ENCODE data around the gene IGFBPL1.
"Not testable (repeated sequence)": the region's sequence is repeated elsewhere in the genome, so short reads cannot be mapped to it uniquely, and the experiment has no call there.

The IGFBPL1 gene

GRCh38 chr9:38406476-38407186 is 17.6 kb downstream of the IGFBPL1 start:
- TF ChIP-seq CTCF (conservative IDR thresholded peaks at IDR 0.05) = no peak
- no peak overlapping the region for H3K27ac ChIP-seq

GRCh38 chr9:38405785-38406184 is 18.5 kb downstream of the IGFBPL1 start:
- H3K27ac ChIP-seq = no peak overlapping the region
- no peak for TF ChIP-seq CTCF (conservative IDR thresholded peaks at IDR 0.05)

- no peak overlapping the region for H3K27ac ChIP-seq
- no peak for TF ChIP-seq CTCF (conservative IDR thresholded peaks at IDR 0.05)
These were observed 19.9 kb downstream of the IGFBPL1 start for GRCh38 chr9:38404314-38404713.

- no peak for TF ChIP-seq CTCF (conservative IDR thresholded peaks at IDR 0.05)
- no peak overlapping the region for H3K27ac ChIP-seq
These were observed 22.3 kb downstream of the IGFBPL1 start for GRCh38 chr9:38401994-38402393.

GRCh38 chr9:38399191-38399590 is 25.1 kb downstream of the IGFBPL1 start:
- H3K27ac ChIP-seq = not testable (repeated sequence)

GRCh38 chr9:38396371-38396671 is 27.9 kb downstream of the IGFBPL1 start:
- TF ChIP-seq CTCF (conservative IDR thresholded peaks at IDR 0.05) = no peak
- H3K27ac ChIP-seq = no peak overlapping the region

GRCh38 chr9:38395653-38396370 is 28.4 kb downstream of the IGFBPL1 start:
- no peak for TF ChIP-seq CTCF (conservative IDR thresholded peaks at IDR 0.05)
- H3K27ac ChIP-seq = no peak overlapping the region

- TF ChIP-seq CTCF (conservative IDR thresholded peaks at IDR 0.05) = no peak
These were observed 29.8 kb downstream of the IGFBPL1 start for GRCh38 chr9:38394416-38394815.

More at GRCh38 chr9:38394416-38394815, 29.8 kb downstream of the IGFBPL1 start:
- no peak overlapping the region for H3K27ac ChIP-seq
